GM21515 (cell line): Measurements from ENCODE around the gene LCE1E.

Source experiments
- ATAC-seq: cut with Tn5 transposase; IDR thresholded peaks from one replicate; pipeline ENCODE4 v1.9.1; 2021; ENCODE audit not compliant: unreplicated experiment

LCE1E gene

GRCh38 chr1:152786077-152786476 lies at the start of gene LCE1E:
LCE1E (plus strand) TSS chr1:152786257; CDS start chr1:152787300, 1,043 bp downstream.
- no peak for ATAC-seq

- ATAC-seq = no peak
These were observed 48.1 kb upstream of the LCE1E start for GRCh38 chr1:152737997-152738396.

- no peak for ATAC-seq
These were observed 46.2 kb upstream of the LCE1E start for GRCh38 chr1:152739841-152740240.

GRCh38 chr1:152741656-152742055 lies 44.4 kb upstream of the LCE1E start:
- ATAC-seq = no peak

- no peak for ATAC-seq
These were observed 42.5 kb upstream of the LCE1E start for GRCh38 chr1:152743371-152744145.

GRCh38 chr1:152745289-152745704 lies 40.8 kb upstream of the LCE1E start:
- ATAC-seq = no peak

GRCh38 chr1:152745765-152746444 lies 40.2 kb upstream of the LCE1E start:
- ATAC-seq = no peak

GRCh38 chr1:152747831-152748230 lies 38.2 kb upstream of the LCE1E start:
- ATAC-seq = no peak

- ATAC-seq = no peak
These were observed 33.8 kb upstream of the LCE1E start for GRCh38 chr1:152752225-152752624.

- no peak for ATAC-seq
These were observed 32.5 kb upstream of the LCE1E start for GRCh38 chr1:152753586-152753985.

GRCh38 chr1:152756872-152757271 lies 29.2 kb upstream of the LCE1E start:
- no peak for ATAC-seq

- ATAC-seq = no peak
These were observed 28.3 kb upstream of the LCE1E start, which contains the start of gene KPRP for GRCh38 chr1:152757747-152758146. KPRP (plus strand) TSS chr1:152758025; CDS start chr1:152759589, 1,564 bp downstream.

- no peak for ATAC-seq
These were observed 27.4 kb upstream of the LCE1E start for GRCh38 chr1:152758636-152759035.

- no peak for ATAC-seq
These were observed 26.4 kb upstream of the LCE1E start for GRCh38 chr1:152759453-152760173.

GRCh38 chr1:152760551-152761190 lies 25.4 kb upstream of the LCE1E start:
- ATAC-seq = no peak

- no peak for ATAC-seq
These were observed 24.3 kb upstream of the LCE1E start for GRCh38 chr1:152761609-152762213.

GRCh38 chr1:152768847-152769533 lies 17.1 kb upstream of the LCE1E start:
- no peak for ATAC-seq

- no peak for ATAC-seq
These were observed 15.6 kb upstream of the LCE1E start for GRCh38 chr1:152770411-152770810.

GRCh38 chr1:152774875-152775274 lies 11.2 kb upstream of the LCE1E start, which contains the start of gene LCE1F:
LCE1F (plus strand) TSS chr1:152775140; CDS start chr1:152776372, 1,232 bp downstream.
- no peak for ATAC-seq

GRCh38 chr1:152776361-152776760 lies 9.7 kb upstream of the LCE1E start:
- ATAC-seq = no peak
